ENCODE data around the gene TSPAN3. TPM values are rescaled to one million over a fixed set of nuclear protein-coding genes. Genes with fewer than 3 reads are reported as not detected.
A peak's percentile ranks its signal among the peaks of the same experiment; 100 is the strongest.

The TSPAN3 gene
- total RNA-seq, 3 donors from 2014 or later (not counting 1 experiment from before 2014, with no cell fraction given): 18.7 to 37.4 (median 29.9) TPM

GRCh38 chr15:77071305-77072223, 655 bp upstream of the TSPAN3 start:
- H3K36me3 ChIP-seq (ENCODE audit: control insufficient read depth, insufficient read depth, low read length): no peaks in the 10 kb centered on the region
- peak overlapping the region; percentile 82 for H3K4me3 Mint-ChIP-seq
- no peaks in the 10 kb centered on the region for H3K27me3 Mint-ChIP-seq (ENCODE audit: low read depth in 2 of 2)

GRCh38 chr15:77070180-77070494, 772 bp downstream of the TSPAN3 start:
- Histone ChIP-seq H3K27me3 (ENCODE audit: control insufficient read depth, insufficient read depth, low read length) (no peaks in the 10 kb centered on the region), H3K4me1 (ENCODE audit: control insufficient read depth, insufficient read depth, low read length) (peaks cover 16% of the 10 kb centered on the region), H3K4me3 (ENCODE audit: low read length) (peak overlapping the region; percentile 64), H3K9me3 (ENCODE audit: control insufficient read depth, insufficient read depth, low read length) (no peaks in the 10 kb centered on the region), H3K27ac (ENCODE audit: low read length) (peak overlapping the region; percentile 56), H3K36me3 (ENCODE audit: control insufficient read depth, insufficient read depth, low read length) (no peaks in the 10 kb centered on the region)
- Mint-ChIP-seq H3K9me3 (no peaks in the 10 kb centered on the region), H3K4me1 (peaks cover 39 to 40% of the 10 kb centered on the region in 2 donors), H3K27ac (peak overlapping the region; percentile 55 to 90), H3K36me3 (no peaks in the 10 kb centered on the region), H3K4me3 (peak overlapping the region; percentile 88), H3K27me3 (ENCODE audit: low read depth in 2 of 2) (no peaks in the 10 kb centered on the region)
- intact Hi-C loops (cut with micrococcal nuclease): loop anchor here (2.0 to 5.0 kb wide), 3 partner anchors 29 to 139 kb away; partner anchors contain the start of gene RCN2
- DNase-seq (no peak), ATAC-seq (no peak)
- no peak for TF ChIP-seq CTCF (IDR thresholded peaks at IDR 0.05)
- WGBS (ENCODE audit: insufficient coverage): under 1% methylated on average over 18 of the region's 18 CpGs

More at GRCh38 chr15:77071305-77072223, 655 bp upstream of the TSPAN3 start:
- intact Hi-C loops (cut with micrococcal nuclease): loop anchor here (2.0 to 5.0 kb wide), 3 partner anchors 31 to 141 kb away; partner anchors contain the start of gene RCN2
- no peak for TF ChIP-seq CTCF (IDR thresholded peaks at IDR 0.05)
- no peaks in the 10 kb centered on the region for H3K9me3 Mint-ChIP-seq
- ATAC-seq: no peak
- WGBS (ENCODE audit: insufficient coverage): 93% methylated on average over 15 of the region's 15 CpGs
- Histone ChIP-seq H3K4me1 (ENCODE audit: control insufficient read depth, insufficient read depth, low read length) (peaks cover 16% of the 10 kb centered on the region), H3K27me3 (ENCODE audit: control insufficient read depth, insufficient read depth, low read length) (no peaks in the 10 kb centered on the region), H3K27ac (ENCODE audit: low read length) (peak overlapping the region; percentile 56), H3K4me3 (ENCODE audit: low read length) (no peak overlapping the region), H3K9me3 (ENCODE audit: control insufficient read depth, insufficient read depth, low read length) (no peaks in the 10 kb centered on the region)
- peaks cover 37% of the 10 kb centered on the region in 2 donors for H3K4me1 Mint-ChIP-seq
- peak overlapping the region; percentile 65 to 90 for H3K27ac Mint-ChIP-seq
- no peak for DNase-seq
- H3K36me3 Mint-ChIP-seq: no peaks in the 10 kb centered on the region

GRCh38 chr15:77069521-77070121, 1.3 kb downstream of the TSPAN3 start:
- intact Hi-C loops (cut with micrococcal nuclease): loop anchor here (2.0 to 5.0 kb wide), 3 partner anchors 29 to 139 kb away; partner anchors contain the start of gene RCN2
- 65% methylated on average over 6 of the region's 13 CpGs for WGBS (ENCODE audit: insufficient coverage)
- no peak for DNase-seq
- Mint-ChIP-seq H3K36me3 (no peaks in the 10 kb centered on the region), H3K4me3 (peak overlapping the region; percentile 88), H3K4me1 (peaks cover 39 to 40% of the 10 kb centered on the region in 2 donors), H3K27me3 (ENCODE audit: low read depth in 2 of 2) (no peaks in the 10 kb centered on the region), H3K9me3 (no peaks in the 10 kb centered on the region), H3K27ac (peak overlapping the region; percentile 55 to 90)
- Histone ChIP-seq H3K9me3 (ENCODE audit: control insufficient read depth, insufficient read depth, low read length) (no peaks in the 10 kb centered on the region), H3K36me3 (ENCODE audit: control insufficient read depth, insufficient read depth, low read length) (no peaks in the 10 kb centered on the region), H3K27me3 (ENCODE audit: control insufficient read depth, insufficient read depth, low read length) (no peaks in the 10 kb centered on the region), H3K4me1 (ENCODE audit: control insufficient read depth, insufficient read depth, low read length) (peaks cover 16% of the 10 kb centered on the region), H3K4me3 (ENCODE audit: low read length) (peak overlapping the region; percentile 64), H3K27ac (ENCODE audit: low read length) (no peak overlapping the region)
- no peak for ATAC-seq
- TF ChIP-seq CTCF (IDR thresholded peaks at IDR 0.05): no peak

Data from natural killer cell (primary cell).